Cardiac muscle cell (in vitro differentiated cells and primary cell): ENCODE results near the gene MTHFSD. TPM values are rescaled to one million over a fixed set of nuclear protein-coding genes. Genes with fewer than 3 reads are reported as not detected.

Experiments used
- DNase-seq, 2 donors: peaks; one replicate each; pipeline versions ENCODE4 v3.0.0 to v3.0.0-alpha.2; 2010 to 2017; ENCODE audit warnings: low read depth in 1 of 2, low spot score in 1 of 2
- H3K27ac ChIP-seq: fragments of 200-600 bp; sonication (generic); 2 replicates; pipeline ENCODE4 v1.5.1; 2016
- H3K27me3 ChIP-seq: fragments of 200-600 bp; sonication (generic); 2 replicates; pipeline ENCODE4 v1.6.0; 2016; ENCODE audit warnings: control low read depth
- H3K36me3 ChIP-seq: fragments of 200-600 bp; sonication (generic); 2 replicates; pipeline ENCODE4 v1.5.1; 2016; ENCODE audit warnings: control low read depth
- H3K4me1 ChIP-seq: fragments of 200-600 bp; sonication (generic); 2 replicates; pipeline ENCODE4 v1.8.1; 2017; ENCODE audit warnings: low read depth, mild to moderate bottlenecking, mixed run types
- H3K4me3 ChIP-seq: fragments of 200-600 bp; sonication (generic); 2 replicates; pipeline ENCODE4 v1.5.1; 2016; ENCODE audit warnings: mild to moderate bottlenecking
- H3K9me3 ChIP-seq: fragments of 200-600 bp; sonication (generic); 2 replicates; pipeline ENCODE4 v1.5.1; 2017; ENCODE audit warnings: low read depth, mild to moderate bottlenecking, control low read depth
- polyA plus RNA-seq: library from polyadenylated mRNA; unstranded; fragments of >200 nt; fragmentation: Nextera tagmentation; extraction: Ambion mirVana; gene quantifications from 2 replicates; pipeline ENCODE4 v1.2.1, GENCODE V29; 2016
- total RNA-seq: library from RNA; depleted of rRNA; stranded (reverse); fragments of >200 nt; gene quantifications from 2 replicates; pipeline ENCODE4 v1.2.3, GENCODE V29; 2016
- TF ChIP-seq, protein P1 (sequence below): IDR thresholded peaks from 2 replicates; pipeline ENCODE4 v1.5.1; 2012; ENCODE audit warnings: low read depth, mild to moderate bottlenecking, low read length

The MTHFSD gene
- total and polyA plus RNA-seq, 2 experiments from 2014 or later: 23.0 to 36.0 TPM

DNA sequence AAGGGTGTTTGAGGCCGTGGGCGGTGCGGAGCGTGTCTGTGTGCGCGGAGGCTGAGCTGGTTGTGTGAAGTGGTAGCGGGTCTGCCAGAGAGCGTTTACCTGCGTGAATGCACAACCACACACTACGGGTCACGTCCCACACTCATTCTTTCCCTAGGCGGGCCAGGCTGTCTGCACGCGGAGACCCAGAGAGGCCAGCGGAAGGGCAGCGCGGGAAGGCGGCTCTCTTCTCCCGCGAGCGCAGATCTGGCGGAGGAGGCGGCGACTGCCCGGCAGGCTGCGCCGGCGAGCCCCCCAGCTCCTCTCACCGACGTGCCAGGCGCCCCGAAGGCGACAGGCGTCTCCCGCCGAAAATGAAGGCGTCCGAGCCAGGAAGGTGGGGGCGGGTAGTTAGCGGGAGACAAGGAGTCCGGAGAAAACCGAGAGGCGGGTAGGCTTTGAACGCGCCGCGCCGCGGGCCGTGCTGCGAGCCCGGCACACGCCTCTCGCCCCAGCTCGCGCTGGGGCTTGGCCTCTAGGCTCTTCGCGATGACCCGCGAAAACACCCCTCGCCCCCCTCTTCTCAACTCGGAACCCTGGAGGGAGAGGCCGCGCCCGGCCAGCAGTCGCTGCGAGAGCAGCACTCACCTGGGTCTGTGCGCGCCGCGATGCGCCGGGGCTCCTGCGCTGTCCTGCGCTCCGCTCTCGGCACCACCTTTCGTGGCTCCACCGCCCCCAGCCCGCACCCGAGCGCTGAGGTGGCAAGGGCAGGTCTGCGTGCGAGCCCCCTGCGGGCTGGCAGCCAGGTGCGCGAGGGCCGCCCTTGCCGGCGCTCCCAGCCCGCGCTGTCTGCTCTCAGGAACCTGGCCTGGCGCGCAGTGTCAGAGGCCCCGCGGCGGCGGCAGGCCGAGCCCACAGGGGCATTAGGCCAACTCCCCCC is 46.7 kb downstream of the MTHFSD start:
- H3K9me3 ChIP-seq: no peaks in the 10 kb centered on the region
- peak overlapping the region; percentile 6 for H3K4me3 ChIP-seq
- H3K36me3 ChIP-seq: no peaks in the 10 kb centered on the region
- no peaks in the 10 kb centered on the region for H3K4me1 ChIP-seq
- peaks cover 100% of the 10 kb centered on the region for H3K27me3 ChIP-seq
- no peak for DNase-seq
- TF ChIP-seq, protein P1, sequence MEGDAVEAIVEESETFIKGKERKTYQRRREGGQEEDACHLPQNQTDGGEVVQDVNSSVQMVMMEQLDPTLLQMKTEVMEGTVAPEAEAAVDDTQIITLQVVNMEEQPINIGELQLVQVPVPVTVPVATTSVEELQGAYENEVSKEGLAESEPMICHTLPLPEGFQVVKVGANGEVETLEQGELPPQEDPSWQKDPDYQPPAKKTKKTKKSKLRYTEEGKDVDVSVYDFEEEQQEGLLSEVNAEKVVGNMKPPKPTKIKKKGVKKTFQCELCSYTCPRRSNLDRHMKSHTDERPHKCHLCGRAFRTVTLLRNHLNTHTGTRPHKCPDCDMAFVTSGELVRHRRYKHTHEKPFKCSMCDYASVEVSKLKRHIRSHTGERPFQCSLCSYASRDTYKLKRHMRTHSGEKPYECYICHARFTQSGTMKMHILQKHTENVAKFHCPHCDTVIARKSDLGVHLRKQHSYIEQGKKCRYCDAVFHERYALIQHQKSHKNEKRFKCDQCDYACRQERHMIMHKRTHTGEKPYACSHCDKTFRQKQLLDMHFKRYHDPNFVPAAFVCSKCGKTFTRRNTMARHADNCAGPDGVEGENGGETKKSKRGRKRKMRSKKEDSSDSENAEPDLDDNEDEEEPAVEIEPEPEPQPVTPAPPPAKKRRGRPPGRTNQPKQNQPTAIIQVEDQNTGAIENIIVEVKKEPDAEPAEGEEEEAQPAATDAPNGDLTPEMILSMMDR: no peak
- no peak overlapping the region for H3K27ac ChIP-seq

DNA sequence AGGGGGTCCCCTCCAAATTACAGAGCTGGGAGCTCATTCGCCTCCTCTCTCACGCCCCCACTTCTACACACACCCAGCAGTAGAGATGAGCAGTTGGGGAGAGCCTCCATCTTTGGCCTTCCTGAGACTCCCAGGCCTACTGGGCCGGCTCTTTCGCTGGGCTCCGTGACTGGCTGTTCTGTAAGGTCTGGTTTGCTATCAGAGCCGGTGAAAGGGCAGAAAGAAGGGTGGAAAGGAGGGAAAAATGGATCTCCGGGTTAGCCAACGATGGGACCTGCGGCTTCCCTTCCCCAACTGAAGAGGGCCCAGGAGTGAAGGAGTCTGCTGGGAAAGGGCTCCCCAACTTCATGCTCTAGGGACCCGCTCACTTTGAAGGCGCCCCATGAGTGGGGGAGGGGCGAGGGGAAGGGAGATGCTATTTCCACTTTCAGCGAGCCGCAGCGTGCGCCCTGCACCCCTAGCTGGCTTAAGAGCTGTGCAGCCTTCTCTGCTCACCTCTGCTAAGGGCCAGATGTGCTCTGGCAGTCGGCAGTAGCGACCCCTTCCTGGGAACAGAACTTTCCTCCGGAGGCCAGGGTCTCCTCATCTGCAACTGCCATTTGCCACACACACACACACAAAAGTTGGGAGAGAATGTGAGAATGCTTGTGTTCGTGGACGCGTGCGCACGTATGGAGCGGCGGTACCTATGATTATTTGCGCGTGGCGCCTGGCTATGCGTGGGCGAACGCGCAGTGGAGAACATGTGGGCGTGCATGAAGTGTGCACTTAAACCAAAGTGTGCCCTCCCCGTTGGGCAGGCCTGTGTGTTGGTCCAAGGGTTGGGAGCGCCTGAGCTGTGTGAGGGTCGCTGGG is 47.6 kb downstream of the MTHFSD start:
- no peaks in the 10 kb centered on the region for H3K4me1 ChIP-seq
- no peak for DNase-seq
- H3K4me3 ChIP-seq: no peak overlapping the region

DNA sequence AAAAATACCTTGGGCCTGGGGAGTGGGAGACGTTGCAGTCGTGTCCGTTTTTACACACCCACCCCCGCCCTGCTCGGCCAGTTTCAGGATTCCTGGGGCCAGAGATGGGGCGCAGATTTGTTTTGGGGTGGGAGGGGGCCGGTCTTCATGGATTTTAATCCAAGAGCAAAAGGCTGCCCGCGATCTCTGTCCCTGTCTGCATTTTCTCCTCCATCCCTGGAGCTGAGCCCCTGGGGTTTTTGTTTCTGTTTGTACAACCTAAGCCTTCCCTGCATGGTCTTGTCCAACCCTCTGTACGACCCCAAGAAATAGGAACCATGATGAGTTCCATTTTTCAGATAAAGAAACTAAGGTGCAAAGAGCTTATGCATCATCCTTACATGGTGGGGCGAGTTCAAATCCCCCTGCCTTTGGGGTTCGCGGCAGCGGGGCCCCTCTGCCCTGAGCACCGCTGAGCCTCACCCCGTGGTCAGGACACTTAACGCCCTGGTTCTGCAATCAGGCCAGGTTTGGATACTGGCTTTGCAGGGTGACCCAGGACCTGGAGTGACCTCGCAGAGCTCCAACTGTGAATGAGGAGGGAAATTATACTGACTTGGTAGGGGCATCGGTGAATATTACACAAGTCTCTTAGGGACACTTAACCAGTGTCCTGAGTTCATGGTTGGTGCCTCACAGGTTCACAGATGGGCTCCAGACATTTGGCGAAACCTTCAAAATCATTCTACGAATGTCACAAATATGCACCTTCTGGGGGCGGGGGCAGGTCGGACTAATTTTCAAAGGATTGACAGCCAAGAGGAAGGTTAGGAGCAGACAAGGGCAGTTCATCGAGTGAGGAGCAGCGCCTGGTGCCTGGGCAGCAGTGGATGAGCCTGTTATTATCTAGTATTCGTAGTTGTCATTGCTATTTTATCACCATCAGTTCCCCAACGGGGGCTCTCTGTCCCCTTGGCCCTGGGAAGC is 48.9 kb downstream of the MTHFSD start:
- no peak overlapping the region for H3K4me3 ChIP-seq
- no peaks in the 10 kb centered on the region for H3K4me1 ChIP-seq
- no peaks in the 10 kb centered on the region for H3K36me3 ChIP-seq
- H3K9me3 ChIP-seq: no peaks in the 10 kb centered on the region
- DNase-seq: no peak
- no peak overlapping the region for H3K27ac ChIP-seq
- H3K27me3 ChIP-seq: peaks cover 100% of the 10 kb centered on the region
- TF ChIP-seq, protein P1: no peak

More for the DNA sequence above, 47.6 kb downstream of the MTHFSD start:
- peaks cover 100% of the 10 kb centered on the region for H3K27me3 ChIP-seq
- H3K27ac ChIP-seq: no peak overlapping the region
- H3K9me3 ChIP-seq: no peaks in the 10 kb centered on the region
- TF ChIP-seq, protein P1: no peak
- H3K36me3 ChIP-seq: no peaks in the 10 kb centered on the region

DNA sequence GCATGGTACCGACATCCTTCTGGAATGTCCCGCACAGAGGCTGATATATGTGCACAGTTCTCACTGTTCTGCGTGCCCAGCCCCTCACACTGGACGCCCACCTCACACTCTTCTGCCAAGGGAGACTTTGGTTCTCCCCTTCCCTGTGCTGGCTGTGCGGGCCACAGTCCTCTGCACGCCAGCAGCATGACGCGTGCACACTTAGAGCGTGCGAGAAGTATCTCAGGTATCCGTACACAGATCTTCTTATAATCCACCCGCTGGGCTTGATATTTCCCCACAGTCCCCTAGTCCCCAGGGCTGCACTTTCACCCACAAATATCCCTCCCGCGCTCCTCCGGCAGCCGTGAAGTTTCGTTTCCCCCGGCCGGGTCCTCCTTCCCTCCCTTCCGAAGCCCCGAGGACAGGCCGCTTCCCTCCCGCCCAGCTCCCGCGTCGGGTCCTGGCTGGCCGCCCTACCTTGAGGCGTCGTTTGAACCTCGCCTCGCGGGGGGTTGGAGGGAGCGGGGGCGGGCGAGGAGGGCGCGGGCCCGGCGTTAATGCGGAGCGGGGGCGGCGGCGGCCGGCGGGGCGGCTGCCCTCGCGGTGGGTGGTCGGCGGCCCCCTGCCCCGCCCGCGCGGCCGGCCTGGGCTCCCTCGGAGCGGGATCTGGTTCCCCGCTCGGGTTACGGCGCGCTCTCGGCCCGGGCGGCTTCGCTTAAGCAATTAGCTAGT is 49.7 kb downstream of the MTHFSD start:
- no peak overlapping the region for H3K4me3 ChIP-seq
- H3K36me3 ChIP-seq: no peaks in the 10 kb centered on the region
- no peaks in the 10 kb centered on the region for H3K9me3 ChIP-seq
- peaks cover 100% of the 10 kb centered on the region for H3K27me3 ChIP-seq
- no peak overlapping the region for H3K27ac ChIP-seq
- DNase-seq: no peak
- H3K4me1 ChIP-seq: no peaks in the 10 kb centered on the region
- TF ChIP-seq, protein P1: no peak
